HG03565 (cell line): ENCODE results near the gene SRC.

Experiments used
- ATAC-seq: cut with Tn5 transposase; IDR thresholded peaks from one replicate; pipeline ENCODE4 v1.9.1; 2021; ENCODE audit warnings: mild to moderate bottlenecking, moderate library complexity; ENCODE audit not compliant: unreplicated experiment

SRC gene

DNA sequence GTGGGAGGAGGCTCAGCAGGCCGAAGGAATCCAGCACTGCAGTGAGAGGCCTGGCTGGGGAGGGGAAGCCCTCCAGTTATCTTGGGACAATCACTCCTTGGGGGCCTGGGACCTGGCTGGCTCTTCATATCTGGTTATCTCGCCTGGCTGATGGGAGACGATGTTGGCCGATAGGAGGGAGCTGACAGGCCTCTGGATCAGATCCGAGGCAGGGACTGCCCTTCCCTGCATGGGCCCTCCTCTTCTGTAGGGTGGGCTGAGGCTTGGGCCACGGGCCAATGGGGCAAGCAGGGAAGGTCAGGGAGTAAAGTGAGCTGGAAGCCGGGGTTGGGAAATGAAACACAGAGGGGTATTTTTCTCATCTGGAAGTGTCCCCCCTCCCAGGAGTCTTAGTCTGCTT, 31.3 kb upstream of the SRC start:
- no peak for ATAC-seq

DNA sequence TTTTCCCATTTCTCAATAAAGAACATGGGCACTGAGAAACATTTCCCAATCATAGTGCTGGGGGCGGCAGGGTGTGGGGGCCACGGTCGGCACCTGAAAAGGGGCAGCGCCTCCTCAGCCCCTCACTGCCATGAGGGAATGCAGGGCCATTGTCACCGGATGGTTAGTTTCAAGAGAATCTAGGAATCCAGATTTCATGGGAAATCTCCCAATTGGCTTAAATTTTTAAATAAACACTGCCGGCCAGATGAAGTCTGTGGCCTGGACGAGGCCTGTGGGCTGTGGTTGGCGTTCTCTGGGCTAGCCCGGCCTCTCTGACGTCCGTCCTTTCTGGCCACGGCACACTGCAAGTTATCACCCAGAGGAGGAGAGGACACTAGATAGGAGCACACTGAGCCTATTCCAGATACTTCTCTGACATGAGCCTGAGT, 30.9 kb upstream of the SRC start:
- ATAC-seq = no peak

DNA sequence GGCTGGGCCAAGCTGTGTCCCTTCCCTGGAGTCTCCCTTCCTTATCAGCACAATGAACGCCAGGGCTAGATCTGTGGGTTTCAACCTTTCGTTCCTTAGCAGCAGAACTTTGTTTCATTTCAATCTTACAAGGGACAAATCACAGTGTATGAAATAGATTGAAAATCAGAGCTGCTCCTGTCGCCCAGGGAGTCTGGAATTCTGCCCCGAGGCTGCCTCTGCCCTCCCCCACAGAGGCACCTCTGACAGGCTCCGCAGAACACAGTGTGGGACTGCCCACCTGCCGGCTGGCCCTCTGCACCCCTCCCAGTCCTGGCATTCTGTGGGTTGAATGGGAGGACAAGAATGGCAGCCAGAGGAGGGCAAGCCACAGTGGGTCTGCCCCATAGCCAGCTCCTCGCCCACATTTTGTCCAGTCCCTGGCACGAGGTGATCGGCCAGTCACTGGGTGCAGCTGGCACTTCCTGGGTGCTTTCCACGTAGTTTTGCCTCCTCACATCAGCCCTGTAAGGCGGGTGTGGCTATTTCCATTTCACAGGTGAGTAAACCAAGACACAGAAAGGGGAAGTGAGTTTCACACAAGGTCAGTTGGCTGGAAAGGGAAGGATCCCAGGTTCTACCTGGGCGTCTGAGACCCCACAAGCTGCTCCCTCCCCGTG, 30.4 kb upstream of the SRC start:
- ATAC-seq = no peak

DNA sequence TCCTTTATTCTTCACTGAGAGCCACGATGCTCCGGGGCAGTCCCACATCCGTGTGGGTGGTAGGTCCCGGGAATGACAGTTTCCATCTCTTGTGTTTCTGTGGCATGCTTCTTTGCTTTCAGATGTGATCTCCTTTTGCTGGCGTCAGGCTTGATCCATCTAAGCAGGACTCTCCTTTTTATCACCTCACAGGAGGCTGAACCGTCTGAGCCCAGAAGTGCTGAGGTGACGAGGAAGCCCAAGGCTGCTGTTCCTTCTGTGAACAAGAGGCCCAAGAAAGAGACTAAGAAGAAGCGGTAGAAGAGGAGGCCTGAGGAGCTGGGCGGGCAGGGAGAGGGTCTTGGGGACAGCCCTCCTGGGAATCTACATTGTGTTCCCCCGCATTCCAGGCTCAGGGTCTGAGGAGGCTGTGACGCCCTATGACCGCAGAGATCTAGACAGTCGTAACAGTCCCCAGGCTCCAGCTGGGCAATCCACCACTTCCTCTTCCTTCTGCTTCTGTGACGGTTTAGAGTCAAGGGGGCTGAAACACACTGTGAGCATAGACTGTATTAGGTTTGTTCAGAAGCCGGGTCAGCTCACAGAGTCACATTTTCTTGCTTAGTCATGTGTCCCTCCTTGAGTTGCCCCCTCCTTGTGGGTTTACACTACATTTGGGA, 29.7 kb upstream of the SRC start:
- ATAC-seq = no peak

DNA sequence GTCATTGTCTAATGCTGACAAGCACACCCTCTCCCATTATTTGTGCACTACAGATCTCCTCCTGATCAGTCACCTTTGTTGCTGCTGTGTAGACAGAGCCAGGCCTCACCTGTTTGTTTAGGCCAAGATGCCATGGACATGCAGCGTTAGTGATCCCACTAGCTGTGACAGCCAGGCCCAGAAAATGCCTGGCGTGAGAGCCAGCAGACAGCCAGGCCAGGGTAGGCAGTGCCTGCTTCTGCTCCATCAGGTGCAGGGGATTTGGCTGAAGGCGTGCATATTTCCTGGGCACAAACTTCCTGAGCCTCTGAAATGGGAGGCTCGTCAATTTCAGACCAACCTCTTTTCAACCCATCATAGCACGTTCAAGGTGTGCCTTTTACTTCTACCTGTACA, 29.2 kb upstream of the SRC start:
- ATAC-seq = no peak

DNA sequence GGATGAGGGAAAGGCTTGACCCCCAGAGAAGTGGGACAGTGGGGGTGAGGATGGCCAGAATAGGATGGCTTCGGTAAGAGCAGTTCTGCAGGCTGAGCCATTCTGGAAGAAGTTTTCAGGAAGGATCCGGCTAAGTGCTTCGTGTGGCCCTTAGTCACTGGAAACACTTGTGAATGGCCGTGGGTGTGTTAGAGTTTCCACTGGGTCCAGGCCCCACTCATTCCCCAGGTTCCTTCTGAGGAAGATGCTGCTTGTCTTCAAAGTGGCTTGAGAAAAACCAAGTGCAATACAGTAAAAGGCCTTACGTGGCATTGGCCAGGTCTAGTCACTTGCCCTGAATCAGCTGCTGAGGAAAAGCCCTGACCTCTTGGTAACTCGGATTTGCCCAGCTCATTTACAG, 28.6 kb upstream of the SRC start:
- ATAC-seq = no peak

GRCh38 chr20:37317994-37318640, 27.8 kb upstream of the SRC start:
- no peak for ATAC-seq

- no peak for ATAC-seq
Measured at GRCh38 chr20:37319151-37319671, 26.7 kb upstream of the SRC start.

DNA sequence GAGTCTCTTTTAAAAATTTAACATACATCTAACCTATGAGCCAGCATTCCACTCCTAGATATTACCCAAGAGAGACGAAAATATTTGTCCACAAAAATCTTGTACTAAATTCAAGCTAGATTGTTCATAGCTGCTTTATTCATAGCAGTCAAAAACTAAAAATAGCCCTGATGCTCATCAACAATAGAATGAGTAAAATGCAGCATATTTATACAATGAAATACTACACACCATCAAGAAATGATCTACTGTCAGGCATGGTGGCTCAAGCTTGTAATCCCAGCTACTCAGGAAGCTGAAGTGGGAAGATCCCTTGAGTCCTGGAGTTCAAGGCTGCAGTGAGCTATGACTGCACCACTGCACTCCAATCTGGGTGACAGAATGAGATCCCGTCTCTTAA, 22.0 kb upstream of the SRC start:
- ATAC-seq = no peak

DNA sequence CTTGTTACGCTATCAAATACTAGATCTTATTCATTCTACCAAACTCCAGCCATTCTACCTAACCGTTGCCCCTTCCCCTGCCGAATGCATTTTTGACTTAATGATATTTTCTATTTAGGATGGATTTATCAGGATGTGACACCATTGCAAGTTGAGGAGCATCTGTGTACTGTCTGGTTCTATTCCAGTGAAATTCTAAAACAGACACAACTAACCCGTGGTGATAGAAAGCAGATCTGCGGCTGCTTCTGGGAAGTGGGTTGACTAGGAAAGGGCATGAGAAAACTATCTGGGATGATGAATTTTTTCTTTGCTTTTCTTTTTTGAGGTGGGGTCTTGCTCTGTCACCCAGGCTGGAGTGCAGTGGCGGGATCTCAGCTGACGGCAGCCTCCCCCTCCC, 20.7 kb upstream of the SRC start:
- ATAC-seq = no peak

DNA sequence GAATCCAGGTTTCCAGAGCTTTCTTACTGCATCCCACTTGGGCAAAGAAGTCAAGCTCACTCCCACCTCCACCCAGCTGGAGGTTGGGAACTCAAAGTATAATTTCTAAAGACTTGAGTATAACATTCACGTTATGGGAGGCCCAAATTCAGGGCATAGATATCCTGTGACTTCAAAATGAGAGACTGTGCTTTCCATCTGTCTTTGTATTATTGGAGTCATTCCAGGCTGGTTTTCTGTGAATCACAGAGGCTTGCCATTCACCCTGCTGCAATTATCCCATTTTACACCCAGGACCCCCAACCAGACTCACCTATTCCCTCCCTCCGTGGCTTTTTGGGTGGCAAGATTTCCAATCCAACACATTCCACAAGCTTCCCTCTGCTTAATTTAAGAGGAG, 19.3 kb upstream of the SRC start:
- no peak for ATAC-seq

DNA sequence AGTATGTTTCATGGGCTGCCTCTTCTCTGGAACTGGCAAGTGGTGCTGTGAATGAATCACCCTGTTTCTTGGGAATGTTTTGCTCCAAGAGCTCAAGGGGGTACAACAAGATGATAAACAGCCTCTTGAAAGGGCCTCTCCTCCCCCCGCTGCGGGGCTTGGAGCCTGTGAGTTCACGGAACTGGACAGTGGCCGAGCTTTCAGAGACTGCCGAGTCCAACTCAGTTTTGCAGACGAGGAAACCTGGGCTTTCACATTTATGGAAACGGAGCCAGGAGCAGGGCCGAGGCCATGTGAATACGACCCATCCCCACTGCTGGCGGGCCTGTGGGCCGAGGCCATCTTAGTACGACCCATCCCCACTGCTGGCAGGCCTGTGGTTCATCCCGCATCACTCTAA, 18.2 kb upstream of the SRC start:
- no peak for ATAC-seq

GRCh38 chr20:37328149-37328945, 17.6 kb upstream of the SRC start:
- ATAC-seq = no peak

DNA sequence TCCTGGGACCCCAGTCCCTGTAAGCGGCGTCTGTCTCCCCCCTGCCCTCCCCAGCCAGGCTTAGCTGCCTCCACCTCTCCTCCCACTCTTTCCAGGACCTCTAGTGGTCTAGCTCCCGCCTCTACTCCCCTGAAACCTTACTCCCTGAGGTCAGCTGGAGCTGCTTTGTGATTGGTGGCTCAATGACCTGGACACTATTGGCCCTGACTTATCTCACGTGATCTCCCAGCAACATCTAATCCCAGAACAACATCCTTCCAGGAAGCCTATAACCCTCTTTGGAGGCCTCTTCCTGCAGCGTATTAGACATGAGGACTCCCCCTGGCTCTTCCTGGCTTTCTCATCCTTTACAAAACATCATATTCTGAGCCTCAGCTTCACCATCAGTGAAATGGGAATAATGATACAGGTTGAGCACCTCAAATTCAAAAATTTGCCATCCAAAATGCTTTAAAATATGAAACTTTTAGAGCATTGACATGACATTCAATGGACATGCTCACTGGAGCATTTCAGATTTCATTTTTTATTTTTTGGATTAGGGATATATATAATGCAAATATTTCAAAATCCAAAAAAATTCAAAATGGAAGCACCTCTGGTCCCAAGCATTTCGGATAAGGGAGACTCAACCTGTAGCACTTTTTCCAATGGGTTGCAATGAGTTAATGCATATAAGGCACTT, 16.3 kb upstream of the SRC start:
- ATAC-seq = no peak

- ATAC-seq = no peak
Measured at GRCh38 chr20:37330316-37330715, 15.6 kb upstream of the SRC start.

GRCh38 chr20:37331060-37331857, 14.7 kb upstream of the SRC start:
- ATAC-seq = no peak

DNA sequence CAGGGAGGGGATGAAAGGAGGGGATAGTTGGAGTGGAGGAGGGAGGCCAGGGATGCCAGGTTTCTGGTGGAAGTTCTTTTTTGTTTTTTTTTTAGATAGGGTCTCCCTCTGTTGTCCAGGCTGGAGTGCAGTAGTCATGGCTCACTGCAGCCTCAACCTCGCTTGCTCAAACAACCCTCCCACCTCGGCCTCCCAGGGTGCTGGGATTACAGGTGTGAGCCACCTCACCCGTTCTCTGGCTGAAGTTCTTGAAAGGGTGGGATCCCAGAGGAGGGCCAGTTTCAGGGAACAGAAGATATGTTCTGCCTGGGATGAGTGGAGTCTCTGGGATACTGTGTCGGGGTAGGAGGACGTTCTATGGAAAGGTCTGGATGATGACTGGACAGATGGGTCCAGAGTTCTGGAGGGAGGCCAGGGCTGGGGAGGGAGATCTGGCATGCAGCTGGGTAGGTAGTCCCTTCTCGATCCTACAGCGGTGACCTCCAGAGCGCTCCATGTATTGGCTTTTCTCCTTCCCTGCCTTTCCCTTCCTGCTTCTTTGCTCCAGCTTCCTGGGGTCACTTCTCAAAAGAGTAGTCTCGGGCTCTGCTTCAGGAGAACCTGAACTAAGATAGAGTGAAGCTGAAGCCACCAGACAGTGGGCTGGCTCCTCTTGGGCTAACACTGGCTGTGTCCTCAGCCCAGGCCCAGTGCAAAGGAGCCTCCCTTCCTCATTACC, 12.7 kb upstream of the SRC start:
- no peak for ATAC-seq

GRCh38 chr20:37333848-37334318, 12.1 kb upstream of the SRC start:
- no peak for ATAC-seq

DNA sequence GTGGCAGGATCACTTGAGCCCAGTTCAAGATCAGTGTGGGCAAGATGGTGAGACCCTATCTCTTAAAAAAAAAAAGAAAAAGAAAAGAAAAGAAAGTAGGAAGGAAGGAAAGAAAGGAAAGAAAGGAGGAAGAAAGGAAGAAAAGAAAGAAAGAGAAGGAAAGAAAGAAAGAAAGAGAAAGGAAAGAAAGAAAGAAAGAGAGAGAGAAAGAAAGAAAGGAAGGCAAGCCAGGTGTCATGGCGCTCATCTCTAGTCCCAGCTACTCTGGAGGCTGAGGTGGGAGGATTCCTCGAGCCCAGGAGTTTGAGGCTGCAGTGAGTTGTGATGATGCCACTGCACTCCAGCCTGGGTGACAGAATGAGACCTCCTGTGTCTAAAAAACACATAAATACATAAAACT, 11.5 kb upstream of the SRC start:
- no peak for ATAC-seq
